GM18868 (cell line): ENCODE measurements around the gene NCS1.

Experiments
- ATAC-seq: cut with Tn5 transposase; IDR thresholded peaks from one replicate; pipeline ENCODE4 v1.9.1; 2021; ENCODE audit warnings: mild to moderate bottlenecking, moderate library complexity; ENCODE audit not compliant: unreplicated experiment

The NCS1 gene

DNA sequence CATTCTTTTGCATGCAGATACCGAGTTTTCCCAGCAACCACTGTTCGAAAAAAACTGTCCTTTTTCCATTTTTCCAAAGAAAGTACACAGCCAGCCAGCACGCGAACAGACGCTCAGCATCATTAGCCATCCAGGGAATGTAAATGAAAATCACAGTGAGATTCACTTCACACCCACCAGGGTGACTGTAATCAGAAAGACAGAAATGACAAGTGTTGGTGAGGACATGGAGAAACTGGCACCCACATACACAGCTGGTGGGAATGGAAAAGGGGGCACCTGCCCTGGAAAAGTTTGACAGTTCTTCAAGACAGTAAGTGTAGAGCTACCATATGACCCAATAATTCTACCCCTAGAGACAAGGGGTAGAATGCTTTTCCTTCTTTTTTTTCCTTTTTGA is 25.0 kb upstream of the NCS1 start:
- ATAC-seq: no peak

DNA sequence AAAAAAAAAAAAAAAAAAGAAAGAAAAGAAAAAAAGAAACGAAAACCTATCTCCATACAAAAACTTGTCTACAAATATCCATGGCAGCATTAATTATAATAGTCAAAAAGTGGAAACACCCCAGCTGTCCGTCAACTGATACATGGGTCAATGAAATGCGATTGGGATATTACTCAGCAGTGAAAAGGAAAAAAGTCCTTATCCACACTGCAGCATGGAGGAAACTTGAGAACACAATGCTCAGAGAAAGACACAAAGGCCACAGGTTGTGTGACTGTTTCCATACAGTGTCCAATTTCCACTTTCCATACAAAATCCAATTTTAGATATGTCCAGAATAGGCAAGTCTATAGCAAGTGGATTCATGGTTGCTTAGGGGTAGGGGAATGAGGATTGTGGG is 24.3 kb upstream of the NCS1 start:
- no peak for ATAC-seq

DNA sequence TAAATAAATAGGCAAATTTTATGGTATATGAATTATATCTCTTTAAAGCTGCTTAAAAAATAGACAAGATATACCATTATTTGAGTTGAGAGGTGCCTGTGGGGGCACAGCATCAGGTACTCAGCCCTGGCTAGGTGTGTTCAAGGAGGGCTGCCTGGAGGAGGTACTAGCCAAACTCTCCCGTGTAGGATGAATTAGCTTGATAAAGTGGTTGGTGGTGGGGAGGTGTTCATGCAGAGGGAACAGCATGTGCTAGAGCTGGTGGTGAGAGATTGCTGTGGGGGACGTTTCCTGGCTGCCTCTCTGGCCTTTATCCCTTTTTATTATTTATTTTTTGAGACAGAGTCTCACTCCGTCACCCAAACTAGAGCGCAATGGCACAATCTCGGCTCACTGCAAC is 23.2 kb upstream of the NCS1 start:
- no peak for ATAC-seq

DNA sequence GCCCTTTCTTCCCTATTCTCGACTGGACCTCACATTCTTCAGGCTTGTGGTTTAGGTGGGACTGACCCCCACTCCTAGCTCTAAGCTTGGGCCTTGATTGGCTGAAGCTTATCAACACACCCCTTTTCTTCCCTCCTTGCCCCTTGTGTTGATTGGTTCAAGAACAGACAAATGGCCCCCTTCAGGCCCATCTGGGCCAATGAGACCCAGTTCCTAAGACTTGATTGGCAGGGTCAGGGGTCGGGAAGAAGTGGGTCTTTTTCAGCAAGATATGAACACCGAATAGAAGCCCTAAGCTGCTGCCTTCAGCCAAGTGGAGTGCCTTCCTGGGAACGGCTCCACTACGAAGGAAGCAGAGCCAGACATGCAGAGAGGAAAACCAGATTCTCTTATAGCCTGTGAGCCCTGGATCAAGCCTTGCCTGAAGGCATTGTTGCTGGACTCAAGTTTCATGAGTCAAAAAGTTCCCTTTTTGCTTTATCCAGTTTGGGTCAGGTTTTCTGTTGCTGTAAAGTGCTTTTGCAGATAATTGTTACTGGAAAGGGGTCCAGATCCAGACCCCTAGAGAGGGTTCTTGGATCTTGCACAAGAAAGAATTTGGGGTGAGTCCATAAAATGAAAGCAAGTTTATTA is 22.4 kb upstream of the NCS1 start:
- ATAC-seq: no peak

DNA sequence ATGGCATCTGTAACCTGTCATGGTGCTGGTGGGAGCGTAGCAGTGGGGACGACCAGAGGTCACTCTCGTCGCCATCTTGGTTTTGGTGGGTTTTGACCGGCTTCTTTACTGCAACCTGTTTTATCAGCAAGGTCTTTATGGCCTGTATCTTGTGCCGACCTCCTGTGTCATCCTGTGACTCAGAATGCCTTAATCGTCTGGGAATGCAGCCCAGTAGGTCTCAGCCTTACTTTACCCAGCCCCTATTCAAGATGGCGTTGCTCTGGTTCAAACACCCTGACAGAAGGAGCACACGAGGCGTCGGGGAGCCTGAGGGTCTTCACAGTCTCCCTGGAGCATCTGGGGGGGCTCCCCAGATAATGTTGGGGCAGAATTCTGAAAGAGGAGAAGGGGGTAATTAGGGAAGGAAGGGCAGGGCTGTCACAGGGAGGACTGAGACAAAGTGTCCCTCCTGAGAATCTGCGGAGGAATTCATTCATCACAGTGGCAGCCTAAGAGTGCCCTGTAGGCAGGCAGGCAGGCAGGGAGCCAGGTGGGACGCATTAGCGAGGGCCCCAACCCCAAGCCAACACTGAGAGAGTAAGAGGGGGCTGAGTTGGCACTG is 21.3 kb upstream of the NCS1 start:
- no peak for ATAC-seq

DNA sequence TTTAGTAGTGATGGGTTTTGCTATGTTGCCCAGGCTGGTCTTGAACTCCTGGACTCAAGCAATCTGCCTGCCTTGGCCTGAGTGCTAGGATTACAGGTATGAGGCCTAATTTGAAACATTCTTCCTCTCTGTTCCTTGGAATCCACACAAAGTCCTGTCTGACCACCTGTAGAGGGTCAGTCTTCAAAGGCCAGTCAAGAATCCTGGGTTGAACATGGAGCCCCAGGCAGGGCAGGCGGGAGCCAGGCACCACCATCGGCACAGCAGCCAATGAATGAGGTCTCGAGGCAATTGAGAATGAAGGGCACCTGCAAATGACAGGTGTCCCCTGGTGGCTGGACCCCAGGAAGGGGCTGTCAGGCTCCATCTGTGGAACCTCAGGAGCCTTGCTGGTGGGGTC is 17.4 kb upstream of the NCS1 start:
- no peak for ATAC-seq

DNA sequence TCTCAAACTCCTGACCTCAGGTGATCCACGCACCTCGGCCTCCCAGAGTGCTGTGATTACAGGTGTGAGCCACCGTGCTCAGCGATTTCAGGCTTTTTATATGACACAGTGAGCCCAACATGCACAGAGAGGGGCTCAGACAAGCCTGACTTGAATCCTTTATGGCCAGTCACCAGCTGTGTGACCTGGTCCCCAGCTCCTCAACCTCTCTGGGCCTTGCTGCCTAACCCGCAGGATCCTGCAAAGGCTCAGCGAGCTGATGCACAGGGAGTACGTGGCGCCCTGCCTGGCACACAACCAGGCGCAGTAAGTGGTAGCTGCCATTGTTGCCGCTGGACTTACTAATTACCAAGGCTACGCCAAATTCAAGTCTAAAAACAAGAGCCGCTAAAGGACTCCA is 16.6 kb upstream of the NCS1 start:
- ATAC-seq: no peak

DNA sequence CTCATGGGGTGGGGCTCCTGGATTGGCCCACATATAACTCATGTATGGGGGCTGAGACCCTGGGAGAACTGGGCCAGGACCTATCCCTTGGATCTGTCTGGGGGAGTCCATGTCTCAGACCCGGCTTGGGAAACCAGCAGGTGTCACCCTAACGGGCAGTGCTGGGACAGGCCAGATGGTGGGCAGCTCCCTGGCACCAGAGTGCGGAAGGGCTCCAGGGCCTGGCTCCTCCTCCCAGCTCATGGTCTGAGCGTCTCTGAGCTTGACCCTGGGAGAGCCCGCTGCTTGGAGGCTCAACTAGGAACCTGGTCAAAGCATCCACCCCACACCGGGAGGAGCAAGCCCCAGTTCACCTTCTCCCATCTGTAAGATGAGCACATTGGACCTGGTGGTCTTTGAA is 15.5 kb upstream of the NCS1 start:
- ATAC-seq: no peak

DNA sequence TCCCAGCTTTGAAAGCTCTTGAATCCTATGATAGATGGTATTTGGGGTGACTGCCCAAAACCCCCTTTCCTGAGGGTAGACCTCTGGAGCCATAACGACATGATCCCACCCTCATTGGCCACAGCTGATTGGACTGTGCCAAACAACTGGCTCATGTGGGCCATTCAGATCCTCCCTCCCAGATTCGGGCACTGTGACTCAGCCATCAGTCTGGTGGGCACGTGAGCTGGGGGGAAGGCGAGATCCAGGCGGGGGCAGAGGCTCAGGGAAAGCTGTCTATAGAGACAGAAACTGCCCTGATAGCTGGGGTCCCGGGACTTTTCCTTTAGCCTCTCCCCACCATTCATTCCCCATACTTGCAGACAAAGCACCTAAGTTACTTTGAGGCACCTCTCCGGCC is 15.1 kb upstream of the NCS1 start:
- ATAC-seq: no peak

DNA sequence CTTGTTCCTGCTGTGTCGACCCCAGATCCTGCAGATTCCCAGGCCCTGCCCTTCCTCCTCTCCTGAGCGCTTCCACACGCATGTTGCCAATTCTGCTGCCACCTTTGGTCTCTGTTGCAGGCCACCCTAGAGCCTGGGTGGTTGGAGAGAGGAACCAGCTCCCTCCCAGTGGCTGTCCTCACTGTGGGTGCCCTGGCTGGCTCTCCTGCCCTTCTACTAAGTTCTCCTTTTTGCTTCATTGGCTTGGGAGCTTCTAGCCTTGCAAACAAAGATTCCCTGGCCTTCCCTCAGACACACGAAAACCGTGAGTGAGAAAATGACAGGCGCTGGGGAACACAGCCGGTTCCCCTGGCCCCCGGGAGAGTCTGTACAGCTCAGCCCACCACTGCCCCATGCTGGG is 14.2 kb upstream of the NCS1 start:
- no peak for ATAC-seq

DNA sequence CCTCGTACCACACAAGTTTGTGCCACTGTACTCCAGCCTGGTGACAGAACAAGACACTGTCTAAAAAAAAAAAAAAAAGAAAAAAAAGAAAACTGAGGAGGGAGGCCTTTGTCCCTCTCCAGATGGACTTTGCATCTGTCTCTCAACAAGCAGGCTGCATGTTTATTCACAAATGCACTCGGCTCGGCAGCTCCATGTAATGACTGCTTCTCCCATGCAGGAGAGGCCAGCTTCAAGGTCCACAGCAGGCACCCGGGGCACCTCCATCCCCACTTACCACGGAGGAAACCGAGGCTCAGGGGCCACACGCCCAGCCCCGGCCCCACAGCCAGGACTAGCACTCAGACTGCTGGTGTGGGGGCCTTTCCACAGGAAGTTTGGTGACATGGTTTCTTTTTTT is 13.1 kb upstream of the NCS1 start:
- ATAC-seq: no peak

DNA sequence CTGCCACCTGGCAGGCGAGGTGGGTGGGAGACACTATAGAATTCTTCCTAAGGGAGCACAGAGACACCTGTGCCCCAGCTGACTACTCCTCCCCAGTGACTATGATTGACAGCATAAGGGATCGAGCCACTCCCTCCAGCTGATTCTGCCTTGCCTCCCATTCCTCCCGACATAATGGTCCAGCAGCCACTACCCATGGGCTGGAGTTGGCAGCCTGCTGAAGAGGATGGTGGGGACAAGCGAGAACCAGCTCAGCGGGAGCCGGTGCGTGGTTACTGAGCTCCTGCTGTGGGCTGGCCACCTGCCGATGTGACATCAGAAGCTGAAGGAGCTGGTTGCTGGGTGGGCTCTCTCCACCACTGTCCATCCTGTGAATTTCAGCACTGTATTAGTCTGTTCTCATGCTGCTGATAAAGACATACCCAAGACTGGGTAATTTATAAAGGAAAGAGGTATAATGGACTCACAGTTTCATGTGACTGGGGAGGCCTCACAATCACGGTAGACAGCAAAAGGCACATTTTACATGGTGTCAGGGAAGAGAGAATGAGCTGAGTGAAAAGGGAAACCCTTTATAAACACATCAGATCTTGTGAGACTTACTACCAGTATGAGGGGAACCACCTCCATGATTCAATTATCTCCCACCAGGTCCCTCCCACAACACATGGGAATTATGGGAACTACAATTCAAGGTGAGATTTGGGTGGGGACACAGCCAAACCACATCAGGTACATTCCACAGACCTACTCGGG is 12.1 kb upstream of the NCS1 start:
- ATAC-seq: no peak

DNA sequence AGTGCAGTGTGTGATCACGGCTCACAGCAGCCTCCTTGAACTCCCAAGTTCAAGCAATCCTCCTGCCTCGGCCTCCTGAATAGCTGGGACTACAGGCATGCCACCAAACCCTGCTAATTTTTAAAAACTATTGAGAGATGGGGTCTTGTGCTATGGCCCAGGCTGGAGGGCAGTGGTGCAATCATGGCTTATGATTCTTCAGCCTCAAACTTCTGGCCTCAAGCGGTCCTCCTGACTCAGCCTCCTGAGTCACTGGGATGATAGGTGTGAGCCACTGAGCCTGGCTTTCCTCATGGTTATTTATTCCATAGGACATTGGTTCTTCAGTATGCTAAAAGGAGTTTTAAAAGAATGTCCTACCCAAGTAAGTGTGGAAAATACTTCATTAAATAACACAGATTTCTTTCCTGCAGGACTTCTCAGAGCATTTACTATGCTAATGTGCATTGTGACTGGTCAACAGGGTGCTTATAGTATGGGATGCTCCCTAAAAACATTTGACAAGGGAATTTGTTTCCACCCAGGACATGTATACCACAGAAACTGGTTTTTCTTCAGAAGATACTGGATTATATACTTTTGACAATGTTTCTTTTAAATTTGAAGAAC is 11.2 kb upstream of the NCS1 start:
- no peak for ATAC-seq

DNA sequence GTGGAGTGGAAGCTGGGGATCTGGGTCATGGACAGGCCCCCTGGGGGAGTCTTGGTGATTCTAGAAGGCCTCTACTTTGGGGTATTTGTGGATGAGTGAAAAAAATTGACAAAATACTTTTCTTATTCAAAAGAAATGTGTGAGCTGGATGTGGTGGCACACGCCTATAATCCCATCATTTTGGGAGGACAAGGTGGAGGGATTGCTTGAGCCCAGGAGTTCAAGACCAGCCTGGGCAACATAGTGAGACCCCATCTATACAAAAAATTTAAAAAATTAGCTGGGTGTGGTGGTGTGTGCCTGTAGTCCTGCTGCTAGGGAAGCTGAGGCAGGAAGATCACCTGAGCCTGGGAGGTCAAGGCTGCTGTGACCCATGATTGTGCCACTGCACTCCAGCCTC is 6.6 kb upstream of the NCS1 start:
- no peak for ATAC-seq

DNA sequence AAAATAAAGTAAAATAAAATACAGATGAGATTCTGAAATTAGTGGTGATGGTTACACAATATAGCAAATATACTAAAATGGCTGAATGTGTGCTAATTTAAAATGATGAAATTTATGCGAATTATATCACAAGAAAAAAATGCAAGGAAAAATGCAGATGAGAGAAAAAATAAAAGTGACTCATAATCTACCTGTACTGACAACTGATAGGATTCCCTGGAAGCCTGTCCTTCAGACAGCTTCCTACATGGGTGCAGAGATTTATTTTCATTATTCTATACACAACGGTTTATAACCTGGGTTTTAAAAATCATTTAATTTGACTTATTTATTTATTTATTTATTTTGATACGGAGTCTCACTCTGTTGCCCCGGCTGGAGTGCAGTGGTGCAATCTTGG is 5.8 kb upstream of the NCS1 start:
- no peak for ATAC-seq

DNA sequence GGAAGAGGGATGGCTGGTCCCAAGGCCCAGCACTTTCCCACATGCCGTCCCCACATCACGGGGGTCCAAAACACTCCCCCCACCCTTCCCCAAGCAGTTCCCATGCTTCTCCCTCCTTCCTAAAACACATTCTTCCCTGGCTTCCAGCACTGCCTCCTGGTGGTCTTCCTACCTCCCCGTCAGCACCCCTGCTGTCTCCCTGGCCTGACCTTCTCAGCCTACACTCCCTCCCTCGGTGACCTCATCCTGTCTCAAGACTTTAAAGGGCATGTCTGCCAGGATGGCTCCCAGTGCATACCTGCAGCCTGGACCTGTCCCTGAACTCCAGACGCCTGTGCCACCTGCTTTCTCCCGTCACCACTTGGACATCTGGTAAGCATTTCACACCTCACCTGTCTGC is 4.3 kb upstream of the NCS1 start:
- ATAC-seq: no peak

DNA sequence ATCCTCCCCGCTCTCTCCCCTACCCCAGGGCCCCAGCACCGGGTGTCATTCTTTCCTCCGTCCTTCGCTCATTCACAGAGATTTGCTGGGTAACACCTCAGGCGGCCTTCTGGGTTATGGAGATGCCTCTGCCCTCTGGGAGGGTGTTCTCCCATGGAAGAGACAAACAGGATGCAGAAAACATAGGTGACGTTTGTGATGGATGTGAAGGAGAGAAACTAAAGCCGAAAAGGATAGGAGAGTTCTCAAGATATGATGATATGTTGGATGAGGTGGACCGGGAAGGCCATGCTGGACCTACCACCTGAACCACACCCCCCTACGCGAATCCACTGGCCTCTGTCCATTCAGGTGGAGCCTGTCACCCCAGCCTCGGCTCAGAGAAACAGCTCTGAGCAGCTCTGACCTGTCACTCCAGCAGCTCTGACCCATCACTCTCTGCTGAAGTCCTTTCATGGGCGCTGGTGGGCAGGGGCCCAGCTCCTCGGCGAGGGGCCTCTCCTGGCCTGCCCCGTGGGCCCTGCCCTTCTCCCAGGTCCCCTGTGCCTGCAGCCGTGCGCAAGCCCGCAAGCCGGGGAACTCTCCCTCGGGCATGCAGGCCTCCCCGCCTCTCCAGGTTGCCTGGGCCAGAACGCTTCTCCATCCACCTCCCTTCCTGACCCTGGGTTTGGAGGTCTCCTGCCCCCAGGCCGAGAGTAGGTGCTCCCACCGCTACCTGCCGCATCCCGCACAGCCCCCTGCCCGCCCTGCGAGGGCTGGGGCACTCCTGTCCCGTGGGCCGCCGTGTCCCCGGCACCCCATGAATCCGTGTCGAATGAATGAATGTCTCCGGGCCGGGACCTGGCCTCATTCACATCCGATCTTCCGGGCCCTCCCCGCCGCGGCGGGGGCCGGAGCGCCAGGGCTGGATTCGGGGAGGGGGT is 717 bp upstream of the NCS1 start:
- no peak for ATAC-seq

DNA sequence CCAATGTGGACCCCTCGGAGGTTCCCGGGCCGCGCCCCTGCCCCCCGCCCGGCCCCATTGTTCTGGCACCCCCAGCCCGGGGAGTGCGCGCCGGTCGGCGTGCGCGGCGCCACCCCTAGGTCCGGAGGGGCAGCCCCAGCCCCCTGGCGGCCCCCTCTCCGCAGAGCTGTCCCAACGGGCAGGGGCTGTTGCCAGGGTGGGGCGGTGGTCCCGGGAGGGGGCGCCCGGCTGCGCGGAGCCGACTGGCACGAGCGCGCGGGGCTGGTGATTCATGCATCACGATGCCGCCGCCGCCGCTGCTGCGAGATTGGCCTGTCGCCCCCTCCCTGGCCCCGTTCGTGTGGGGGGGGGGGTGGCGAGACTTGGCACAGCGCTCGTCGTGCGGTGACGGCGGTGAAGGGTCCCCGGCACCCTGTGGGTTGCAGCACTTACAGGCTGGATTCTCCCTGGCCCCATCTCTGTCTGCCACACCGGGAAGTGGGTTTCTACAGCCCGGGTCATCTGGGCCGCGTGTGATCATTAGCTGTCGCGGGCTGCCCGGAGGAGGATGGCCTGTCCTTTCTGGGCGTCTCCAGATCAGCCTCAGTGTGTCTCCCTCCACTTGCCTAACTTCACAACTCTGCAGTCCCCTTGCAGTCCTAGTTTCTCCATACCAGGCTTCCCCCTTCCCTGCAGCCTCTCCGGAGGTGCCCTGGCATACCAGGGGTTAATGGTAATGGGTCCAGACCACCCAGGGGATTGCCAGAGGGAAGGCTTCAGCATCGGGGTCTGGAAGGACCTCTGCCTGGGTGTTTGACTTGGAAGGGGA is 858 bp downstream of the NCS1 start:
- no peak for ATAC-seq

DNA sequence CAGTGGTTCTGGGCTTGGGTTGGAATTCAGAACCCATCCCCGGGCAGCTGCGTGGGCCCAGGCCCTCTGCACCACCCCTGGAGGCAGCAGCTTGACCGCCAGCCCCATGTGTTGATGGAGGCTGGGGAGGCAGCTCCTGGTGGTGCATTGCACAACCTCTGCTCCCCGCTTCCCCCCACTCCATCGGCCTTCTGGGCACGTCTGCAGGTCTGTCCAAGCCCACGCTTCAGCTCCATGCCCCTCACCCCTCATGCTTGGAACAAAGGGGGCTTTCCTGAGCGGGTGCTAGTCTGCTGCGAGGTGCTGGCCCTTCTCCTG is 1.4 kb downstream of the NCS1 start:
- no peak for ATAC-seq

DNA sequence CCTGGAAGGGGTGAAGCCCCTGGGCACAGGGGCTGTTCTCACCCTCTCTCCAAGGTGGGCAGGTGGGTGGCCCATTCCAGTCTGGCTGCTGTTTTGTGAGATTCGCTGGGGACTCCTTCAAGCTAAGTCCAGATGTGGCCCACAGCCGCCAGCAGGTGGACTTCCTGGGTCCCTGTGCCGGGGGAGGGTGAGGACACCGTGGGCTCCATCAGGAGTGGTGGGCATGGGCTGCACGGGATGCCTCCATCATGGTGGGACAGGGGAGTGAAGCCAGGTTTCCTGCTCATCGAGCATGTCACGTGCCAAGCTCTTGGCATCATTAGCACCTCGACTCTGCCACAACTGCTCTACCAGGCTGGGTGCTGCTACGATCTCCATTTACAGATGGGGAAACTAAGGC is 1.8 kb downstream of the NCS1 start:
- ATAC-seq: no peak
